GM12801 (cell line): ENCODE data around the gene NDOR1.

Experiments
- TF ChIP-seq, protein P1 (sequence below): IDR thresholded peaks from one replicate; pipeline ENCODE4 v1.5.1; 2011; ENCODE audit warnings: control low read depth; ENCODE audit not compliant: insufficient read length; ENCODE audit errors: extremely low read depth

The NDOR1 gene

DNA sequence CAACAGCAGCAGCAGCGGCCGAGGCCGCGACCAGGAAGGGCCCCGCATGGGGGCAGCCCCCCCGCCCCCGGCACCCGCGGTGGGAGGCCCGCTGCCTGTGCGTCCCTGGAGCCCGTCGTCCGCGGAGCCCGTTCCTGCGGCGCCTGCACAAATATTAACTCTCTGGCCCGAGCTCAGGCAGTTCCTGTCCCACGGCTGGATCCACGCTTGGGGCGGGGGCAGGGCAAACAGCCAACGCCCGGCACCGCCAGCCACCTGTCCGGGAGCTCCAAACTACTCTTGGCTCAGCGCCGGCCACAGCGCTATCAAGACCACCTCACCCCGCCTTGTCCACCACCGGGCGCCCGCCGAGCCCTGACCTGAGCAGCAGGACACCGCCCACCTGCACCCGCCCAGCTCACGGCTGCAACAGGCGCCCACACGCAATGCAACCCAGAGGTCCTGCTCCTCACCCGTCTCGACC lies 35.6 kb upstream of the NDOR1 start, which contains the start of gene LRRC26:
LRRC26 (minus strand) TSS at position 156 of the 463 bp plus-strand sequence; CDS start at position 48, 108 bp downstream.
- TF ChIP-seq, protein P1, sequence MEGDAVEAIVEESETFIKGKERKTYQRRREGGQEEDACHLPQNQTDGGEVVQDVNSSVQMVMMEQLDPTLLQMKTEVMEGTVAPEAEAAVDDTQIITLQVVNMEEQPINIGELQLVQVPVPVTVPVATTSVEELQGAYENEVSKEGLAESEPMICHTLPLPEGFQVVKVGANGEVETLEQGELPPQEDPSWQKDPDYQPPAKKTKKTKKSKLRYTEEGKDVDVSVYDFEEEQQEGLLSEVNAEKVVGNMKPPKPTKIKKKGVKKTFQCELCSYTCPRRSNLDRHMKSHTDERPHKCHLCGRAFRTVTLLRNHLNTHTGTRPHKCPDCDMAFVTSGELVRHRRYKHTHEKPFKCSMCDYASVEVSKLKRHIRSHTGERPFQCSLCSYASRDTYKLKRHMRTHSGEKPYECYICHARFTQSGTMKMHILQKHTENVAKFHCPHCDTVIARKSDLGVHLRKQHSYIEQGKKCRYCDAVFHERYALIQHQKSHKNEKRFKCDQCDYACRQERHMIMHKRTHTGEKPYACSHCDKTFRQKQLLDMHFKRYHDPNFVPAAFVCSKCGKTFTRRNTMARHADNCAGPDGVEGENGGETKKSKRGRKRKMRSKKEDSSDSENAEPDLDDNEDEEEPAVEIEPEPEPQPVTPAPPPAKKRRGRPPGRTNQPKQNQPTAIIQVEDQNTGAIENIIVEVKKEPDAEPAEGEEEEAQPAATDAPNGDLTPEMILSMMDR = no peak

DNA sequence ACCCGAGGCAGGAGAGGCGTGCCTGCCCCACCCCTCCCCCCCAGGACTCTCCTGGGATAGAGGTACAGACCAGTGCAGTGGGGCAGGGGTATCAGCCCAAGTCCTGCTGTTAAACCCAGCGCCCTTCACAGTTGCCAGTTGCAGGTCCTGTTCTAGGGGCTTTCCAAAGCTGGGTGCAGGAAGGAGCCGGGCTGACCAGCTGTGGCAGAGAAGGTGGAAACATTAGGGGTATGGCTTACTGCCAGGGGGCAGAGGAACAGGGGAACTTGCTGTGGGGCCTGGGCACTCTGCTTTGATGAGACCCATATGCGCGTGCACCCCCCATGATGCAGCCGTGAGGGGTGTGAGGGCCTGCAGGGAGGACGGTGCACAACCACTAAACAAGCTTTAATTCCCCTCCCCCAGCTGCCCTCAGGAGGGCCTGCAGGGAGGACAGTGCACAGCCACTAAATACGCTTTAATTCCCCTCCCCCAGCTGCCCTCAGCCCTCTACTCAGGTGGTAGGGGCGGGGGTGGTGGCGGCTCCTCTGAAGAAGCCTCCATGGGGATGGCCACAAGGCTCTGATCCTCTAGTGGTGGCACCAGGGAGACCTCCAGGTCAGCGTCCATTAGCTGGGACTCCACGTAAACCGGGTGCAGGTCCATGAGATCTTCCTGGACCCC lies 34.9 kb upstream of the NDOR1 start:
- TF ChIP-seq, protein P1 = no peak

DNA sequence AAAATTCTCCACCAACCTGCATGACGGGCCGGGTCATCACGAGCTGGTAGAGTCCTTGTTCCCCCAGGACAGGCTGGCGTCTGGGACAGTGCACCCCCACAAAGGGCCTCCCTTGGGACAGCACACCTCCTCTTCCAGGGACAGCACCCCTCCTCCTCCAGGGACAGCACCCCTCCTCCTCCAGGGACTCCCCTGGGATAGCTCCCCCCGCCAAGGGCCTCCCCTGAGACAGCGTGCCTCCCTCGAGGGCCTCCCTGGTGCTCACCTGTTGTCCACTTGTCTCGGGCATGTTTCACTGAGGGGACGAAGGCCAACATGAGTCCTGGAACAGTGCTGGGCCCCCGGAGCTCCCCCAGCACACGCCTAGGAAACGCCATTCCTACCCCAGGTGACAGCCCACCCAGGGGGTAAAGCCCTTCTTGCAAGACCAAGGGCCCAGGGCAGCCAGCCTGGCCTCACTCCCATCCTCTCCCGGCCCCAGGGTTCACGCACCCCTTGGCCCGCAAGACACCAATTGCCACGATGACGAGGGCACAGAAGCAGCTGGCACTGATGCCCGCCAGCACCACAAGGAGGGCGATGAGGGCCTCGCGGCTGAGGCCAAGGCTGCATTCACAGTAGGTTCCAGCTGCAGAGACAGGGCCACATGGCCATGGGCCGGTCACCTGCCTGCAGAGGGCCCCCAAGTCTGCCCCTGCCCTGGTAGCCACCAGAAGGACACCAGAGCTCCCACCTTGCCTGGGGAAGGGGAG lies 34.2 kb upstream of the NDOR1 start:
- TF ChIP-seq, protein P1 = no peak

DNA sequence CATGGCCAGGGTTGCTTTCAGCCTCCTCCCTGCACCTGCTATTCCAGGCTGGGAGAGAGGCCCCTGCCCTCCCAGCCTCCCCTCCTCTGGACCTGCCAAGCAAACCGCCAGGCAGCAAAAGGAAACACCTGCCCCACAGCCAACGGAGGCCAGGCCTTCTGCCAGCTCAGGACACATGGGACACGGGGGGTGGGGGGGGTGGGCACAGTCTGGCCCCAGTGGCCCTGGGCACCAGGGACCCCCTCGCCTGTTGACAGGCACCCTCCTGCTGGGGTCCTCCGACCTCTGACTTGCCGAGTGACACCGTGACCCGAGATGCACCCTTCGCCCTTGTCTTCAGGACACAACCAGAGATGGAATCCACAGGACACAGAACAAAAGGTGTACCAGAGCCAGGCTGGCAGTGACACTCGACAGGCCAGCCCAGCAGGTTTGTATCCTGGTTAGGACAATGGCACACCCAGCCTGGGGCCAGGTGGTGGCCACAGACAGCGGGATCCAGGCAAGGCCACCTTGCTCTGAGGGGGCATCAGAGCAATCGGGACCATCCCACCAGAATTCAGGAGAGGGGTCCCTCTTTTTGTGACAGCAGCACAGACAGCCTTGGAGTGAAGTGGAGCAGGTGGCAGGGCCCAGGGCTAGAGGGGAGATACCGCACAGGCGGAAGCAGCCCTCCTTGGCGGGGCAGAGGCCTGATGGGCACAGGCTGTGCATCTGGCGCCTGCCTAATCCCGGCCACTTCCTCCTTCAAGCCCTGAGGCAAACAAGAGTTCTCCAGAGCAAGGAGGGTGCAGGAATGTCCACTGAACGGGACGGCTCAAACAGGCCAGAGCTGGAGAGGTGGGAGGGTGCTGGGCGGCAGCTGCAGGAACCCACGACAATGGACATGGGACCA lies 32.4 kb upstream of the NDOR1 start:
- TF ChIP-seq, protein P1 = no peak

DNA sequence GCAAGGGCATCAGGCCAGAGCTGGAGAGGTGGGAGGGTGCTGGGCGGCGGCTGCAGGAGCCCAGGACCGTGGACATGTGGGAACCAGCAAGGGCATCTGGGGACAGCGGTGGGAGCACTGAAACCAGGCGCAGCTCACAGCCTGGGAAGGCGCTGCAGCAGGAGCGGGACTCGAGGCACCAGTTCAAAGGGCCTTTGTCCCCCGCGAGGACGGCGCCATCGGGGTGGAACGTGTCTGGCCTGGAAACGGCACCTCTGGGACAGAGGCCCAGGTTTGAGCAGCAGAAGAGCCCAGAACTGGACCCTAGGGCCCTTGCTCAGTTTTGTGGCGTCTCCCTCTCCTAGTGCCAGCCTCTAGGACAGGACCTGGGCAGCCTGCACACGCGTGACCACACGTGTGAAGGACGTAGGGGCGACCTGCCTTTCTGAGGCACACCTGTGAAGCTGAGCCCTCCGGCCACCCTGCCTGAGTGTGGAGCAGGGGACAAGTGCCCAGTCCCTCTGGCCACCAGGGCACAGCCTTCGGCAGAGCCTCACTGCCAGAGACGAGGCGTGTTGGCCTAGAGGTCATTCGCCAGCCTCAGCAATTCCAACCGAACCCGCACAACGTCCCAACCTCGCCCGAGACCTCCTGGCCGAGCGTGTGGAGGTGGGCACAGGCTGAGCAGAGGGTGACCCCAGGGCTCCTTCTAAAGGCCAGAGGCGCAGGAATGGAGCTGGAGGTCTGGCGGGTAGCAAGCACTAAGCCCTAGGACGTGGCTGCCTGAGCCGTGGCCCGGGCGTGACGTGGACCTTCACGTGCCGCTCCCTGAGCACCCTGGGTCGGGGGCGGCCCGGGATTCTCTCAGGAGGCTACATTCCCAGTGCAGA lies 31.5 kb upstream of the NDOR1 start:
- TF ChIP-seq, protein P1 = no peak

DNA sequence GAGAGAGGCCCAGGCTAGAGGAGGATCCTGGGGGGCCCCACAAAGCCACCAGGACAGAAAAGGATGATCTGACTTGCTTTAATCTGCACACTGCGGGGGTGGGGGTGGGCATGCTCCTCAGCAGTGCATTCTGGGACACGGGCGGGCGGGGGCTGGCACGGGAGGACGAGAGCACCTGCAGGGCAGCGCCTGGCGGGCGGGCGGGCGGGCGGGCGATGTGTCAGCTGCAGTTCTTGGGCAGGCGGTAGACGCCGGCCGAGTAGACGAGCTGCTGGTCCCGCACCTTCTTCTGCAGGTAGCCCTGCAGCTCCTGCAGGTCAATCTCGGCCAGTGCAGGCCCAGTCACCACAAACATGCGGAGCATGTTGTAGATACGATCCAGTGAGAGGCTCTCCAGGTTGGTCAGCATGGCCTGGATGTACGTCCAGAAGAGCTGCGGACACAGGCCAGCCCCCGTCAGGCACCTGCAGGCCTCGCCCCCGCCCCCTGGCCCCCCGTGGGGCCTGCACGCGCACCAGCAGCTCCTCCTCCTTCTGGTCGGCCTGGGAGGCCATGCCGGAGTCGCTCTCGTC lies 30.7 kb upstream of the NDOR1 start:
- TF ChIP-seq, protein P1 = no peak
